ENCODE data around the gene PIGR. TPM values are rescaled to one million over a fixed set of nuclear protein-coding genes. Genes with fewer than 3 reads are reported as not detected.

Gene PIGR
- total and polyA plus RNA-seq, 9 of the 15 experiments (the other 6 are each of a cell fraction or from before 2014, with no cell fraction given): 0.01 to 1.5 (median 0.03) TPM; not detected in 4

GRCh38 chr1:206939131-206939530, 7.1 kb downstream of the PIGR start:
- ATAC-seq (no peak), FAIRE-seq (no peak), DNase-seq (ENCODE audit: extremely low read depth in 1 of 4, low spot score in 3 of 4) (no peak)
- Histone ChIP-seq H4K20me1 (replicated peaks; ENCODE audit: control insufficient read depth, insufficient read depth, low read length) (no peaks in the 10 kb centered on the region), H2AFZ (ENCODE audit: low read depth, low read length) (no peak overlapping the region), H3K4me3 (no peak overlapping the region), H3K27ac (ENCODE audit: extremely low read depth, low read depth, low read length) (no peak overlapping the region), H3K36me3 (ENCODE audit: control insufficient read depth, insufficient read depth, low read length) (no peaks in the 10 kb centered on the region), H3K9ac (ENCODE audit: insufficient read depth in 1 of 2, low read depth in 2 of 2, low read length in 2 of 2) (peak overlapping the region in 1 of 2 experiments; percentile 14; a peak in 2 of 4 replicates), H3K4me1 (replicated peaks in 1 of 2; ENCODE audit: control insufficient read depth in 2 of 2, insufficient read depth in 2 of 2, low read length in 2 of 2) (peaks cover 25 to 30% of the 10 kb centered on the region in 2 experiments), H3K27me3 (ENCODE audit: control insufficient read depth in 2 of 2, insufficient read depth in 2 of 2, low read length in 2 of 2) (peaks cover 3 to 4% of the 10 kb centered on the region in 2 experiments; a peak in 2 of 5 replicates), H3K79me2 (ENCODE audit: control insufficient read depth, insufficient read depth, low read length) (no peaks in the 10 kb centered on the region), H3K9me1 (ENCODE audit: control insufficient read depth, insufficient read depth, low read length) (no peaks in the 10 kb centered on the region), H3K4me2 (ENCODE audit: insufficient read depth, low read length) (no peak overlapping the region), H3K9me3 (replicated peaks; ENCODE audit: control insufficient read depth, insufficient read depth, low read depth, low read length) (no peaks in the 10 kb centered on the region)
- no peak for TF ChIP-seq CAMTA2 (CRISPR knock-in tag; conservative IDR thresholded peaks at IDR 0.05)
- no peak for TF ChIP-seq NFRKB (IDR thresholded peaks at IDR 0.05; ENCODE audit: low read depth)
- POLR2A ChIA-PET: interaction anchor here (0.6 to 1.5 kb wide), 4 partner anchors 9 to 371 kb away, joined by 3 read pairs; no protein-coding TSS in a partner anchor
- WGBS (ENCODE audit: insufficient coverage, low coverage, missing lambda C conversion rate): 66% methylated on average over 13 of the region's 13 CpGs
- BruUV-seq (replicated peaks): no TSS peak
- intact Hi-C loops (cut with micrococcal nuclease) (loop anchor here (5.0 kb wide), 1 partner anchor 558 kb away; the partner anchor contains the start of gene CR1), in situ Hi-C loops (cut with MboI) (loop anchor here (10.0 kb wide), 1 partner anchor 136 kb away; no protein-coding TSS in a partner anchor)
- CTCF ChIA-PET (ENCODE audit: low intra/inter-chr PET ratio): interaction anchor here (0.7 kb wide), 1 partner anchor 157 kb away, joined by 3 read pairs; no protein-coding TSS in a partner anchor

- no peak overlapping the region for H3K4me3 ChIP-seq
- ATAC-seq: no peak
- H3K9ac ChIP-seq (ENCODE audit: insufficient read depth in 1 of 2, low read depth in 2 of 2, low read length in 2 of 2): no peak overlapping the region
- peak in 1 of 4 experiments; percentile 27 for DNase-seq (ENCODE audit: extremely low read depth in 1 of 4, low spot score in 3 of 4)
- H3K9me1 ChIP-seq (ENCODE audit: control insufficient read depth, insufficient read depth, low read length): no peaks in the 10 kb centered on the region
- 38% methylated on average over 6 of the region's 6 CpGs for WGBS (ENCODE audit: insufficient coverage, low coverage, missing lambda C conversion rate)
- POLR2A ChIA-PET: interaction anchor here (1.3 to 2.3 kb wide), 2 partner anchors 9 to 35 kb away, joined by 3 to 12 read pairs; partner anchors contain the start of gene PIGR
- H3K4me2 ChIP-seq (ENCODE audit: insufficient read depth, low read length): no peak overlapping the region
- peaks cover 0 to 1% of the 10 kb centered on the region in 2 experiments; a peak in 2 of 5 replicates for H3K27me3 ChIP-seq (ENCODE audit: control insufficient read depth in 2 of 2, insufficient read depth in 2 of 2, low read length in 2 of 2)
- H3K27ac ChIP-seq (ENCODE audit: extremely low read depth, low read depth, low read length): no peak overlapping the region
- no peaks in the 10 kb centered on the region for H3K79me2 ChIP-seq (ENCODE audit: control insufficient read depth, insufficient read depth, low read length)
- no peaks in the 10 kb centered on the region for H3K9me3 ChIP-seq (replicated peaks; ENCODE audit: control insufficient read depth, insufficient read depth, low read depth, low read length)
- no TSS peak for BruUV-seq (replicated peaks)
- H3K4me1 ChIP-seq (replicated peaks in 1 of 2; ENCODE audit: control insufficient read depth in 2 of 2, insufficient read depth in 2 of 2, low read length in 2 of 2): peaks cover 23 to 27% of the 10 kb centered on the region in 2 experiments
- no peaks in the 10 kb centered on the region for H4K20me1 ChIP-seq (replicated peaks; ENCODE audit: control insufficient read depth, insufficient read depth, low read length)
- no peak overlapping the region; the same call in 1 of the 2 replicates for H2AFZ ChIP-seq (ENCODE audit: low read depth, low read length)
- CTCF ChIA-PET (ENCODE audit: low intra/inter-chr PET ratio): interaction anchor here (4.1 to 7.6 kb wide), 2 partner anchors 44 to 140 kb away, joined by 34 to 83 read pairs; no protein-coding TSS in a partner anchor
- no peak for FAIRE-seq
- no peaks in the 10 kb centered on the region for H3K36me3 ChIP-seq (ENCODE audit: control insufficient read depth, insufficient read depth, low read length)
- intact Hi-C loops (cut with micrococcal nuclease) (loop anchor here (5.0 kb wide), 1 partner anchor 560 kb away; the partner anchor contains the start of gene CR1), in situ Hi-C loops (cut with MboI) (loop anchor here (10.0 kb wide), 1 partner anchor 137 kb away; no protein-coding TSS in a partner anchor)
- TF ChIP-seq THRAP3 (IDR thresholded peaks at IDR 0.05; ENCODE audit: borderline replicate concordance) (no peak), CHD2 (IDR thresholded peaks at IDR 0.05; ENCODE audit: low read depth, low read length) (no peak), MIER1 (IDR thresholded peaks at IDR 0.05; ENCODE audit: low read depth) (no peak), IRF2 (CRISPR knock-in tag; IDR thresholded peaks at IDR 0.05) (no peak), ELF2 (CRISPR knock-in tag; IDR thresholded peaks at IDR 0.05) (0 out of 2 replicates have a peak, but pooled peaks have one; percentile 11), POLR2H (tag; IDR thresholded peaks at IDR 0.05; ENCODE audit: low read depth) (no peak), KDM5B (IDR thresholded peaks at IDR 0.05; ENCODE audit: insufficient replicate concordance, low read depth, low read length) (no peak), RFX5 (IDR thresholded peaks at IDR 0.05; ENCODE audit: low read depth, low read length) (no peak), SPI1 (IDR thresholded peaks at IDR 0.05; ENCODE audit: borderline replicate concordance, low read depth, low read length) (peak; percentile 99), CHD4 (IDR thresholded peaks at IDR 0.05; ENCODE audit: insufficient read depth, insufficient replicate concordance, low read depth, low read length, poor library complexity, severe bottlenecking) (no peak), PHB (CRISPR knock-in tag; IDR thresholded peaks at IDR 0.05) (0 out of 2 replicates have a peak, but pooled peaks have one; percentile 11), HDAC6 (IDR thresholded peaks at IDR 0.05; ENCODE audit: low read depth, low read length) (no peak), ZC3H11A (IDR thresholded peaks at IDR 0.05; ENCODE audit: low read depth, low read length) (no peak), EGR1 (conservative IDR thresholded peaks at IDR 0.05) (no peak)
Observed at GRCh38 chr1:206937425-206937824, 8.8 kb downstream of the PIGR start.
